ENCODE data around the gene MFAP2.
"Not testable (repeated sequence)": the region's sequence is repeated elsewhere in the genome, so short reads cannot be mapped to it uniquely, and the experiment has no call there.

The MFAP2 gene

DNA sequence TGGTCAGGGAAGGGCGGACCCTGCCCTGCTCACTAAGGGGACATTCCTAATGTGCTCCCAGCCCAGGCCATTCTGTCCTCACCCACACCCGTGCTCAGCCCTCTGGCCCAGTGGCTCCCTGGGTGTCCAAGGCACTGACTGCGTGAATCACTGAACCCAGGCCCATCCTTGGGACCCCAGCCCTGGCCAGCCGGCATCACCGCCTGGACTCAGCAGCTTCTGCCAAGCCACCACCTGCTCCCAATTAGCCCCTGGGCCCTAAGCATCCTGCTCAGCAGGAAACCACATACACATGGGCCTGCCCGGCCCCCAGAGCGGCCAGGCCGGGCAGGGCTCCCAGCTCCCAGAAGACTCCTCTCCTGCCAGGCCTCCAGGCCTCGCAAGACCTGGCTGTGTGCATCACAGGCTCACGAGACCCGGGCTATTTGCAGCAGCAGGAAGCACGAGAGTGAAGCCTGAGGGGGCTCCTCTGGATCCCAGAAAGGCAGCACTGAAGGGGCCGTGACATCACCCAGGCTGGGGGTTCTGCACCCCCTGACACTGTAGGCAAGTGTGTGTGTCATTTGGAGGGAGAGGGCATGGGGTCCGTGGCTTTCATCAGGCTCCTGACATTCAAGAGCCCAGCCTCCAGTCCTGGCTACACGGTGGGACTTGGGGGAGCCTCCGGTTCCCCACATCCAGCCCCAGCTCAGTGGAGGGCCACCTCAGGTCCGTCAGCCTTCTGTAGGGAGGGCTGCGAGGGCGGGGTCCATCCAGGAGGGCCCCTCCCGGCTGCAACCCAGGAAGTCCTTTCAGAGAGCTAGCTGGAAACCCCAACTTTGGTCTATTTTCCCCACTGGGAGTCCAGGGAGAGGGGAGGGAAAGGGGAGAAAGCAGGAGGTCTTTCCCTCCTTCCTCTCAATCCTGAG is 1.6 kb downstream of the MFAP2 start:
- no peak for DNase-seq

DNA sequence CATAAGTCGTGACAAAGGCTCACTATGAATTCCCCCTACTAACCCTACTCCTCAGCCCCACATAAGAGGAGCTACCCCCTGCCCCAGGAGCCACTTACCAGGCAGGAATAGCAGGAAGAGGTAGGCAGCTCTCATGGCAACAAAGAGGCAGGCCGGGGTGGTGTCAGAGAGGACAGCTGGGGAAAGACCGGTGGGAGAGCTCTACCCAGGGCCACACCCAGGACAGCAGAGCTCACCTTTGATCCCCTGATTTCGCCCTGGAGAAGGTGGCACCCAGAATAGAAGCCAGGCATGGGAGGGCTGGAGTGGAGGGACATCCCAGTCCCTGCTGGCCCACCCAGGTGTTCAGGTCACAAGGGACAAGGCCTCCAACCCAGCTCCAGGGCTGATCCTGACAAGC is 2.3 kb downstream of the MFAP2 start:
- no peak for DNase-seq

DNA sequence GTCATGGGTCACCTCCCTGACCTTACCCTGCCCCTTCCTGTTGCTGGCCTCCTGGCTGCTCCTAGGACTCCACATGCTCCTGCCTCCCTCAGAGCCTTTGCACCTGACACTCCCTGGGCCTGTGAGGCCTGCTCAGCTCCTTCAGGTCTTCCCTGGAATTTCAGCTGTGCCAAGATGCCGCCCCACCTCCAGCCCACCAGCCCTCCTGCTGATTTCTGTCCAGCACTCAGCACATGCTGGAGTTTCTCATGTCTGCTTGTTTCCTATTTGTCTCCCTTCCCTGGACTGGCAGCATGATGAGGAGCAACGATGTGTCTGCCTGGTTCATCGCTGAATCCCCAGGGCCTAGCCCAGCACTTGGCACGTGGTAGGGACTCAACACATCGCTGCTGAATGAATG is 3.0 kb downstream of the MFAP2 start:
- no peak for DNase-seq

DNA sequence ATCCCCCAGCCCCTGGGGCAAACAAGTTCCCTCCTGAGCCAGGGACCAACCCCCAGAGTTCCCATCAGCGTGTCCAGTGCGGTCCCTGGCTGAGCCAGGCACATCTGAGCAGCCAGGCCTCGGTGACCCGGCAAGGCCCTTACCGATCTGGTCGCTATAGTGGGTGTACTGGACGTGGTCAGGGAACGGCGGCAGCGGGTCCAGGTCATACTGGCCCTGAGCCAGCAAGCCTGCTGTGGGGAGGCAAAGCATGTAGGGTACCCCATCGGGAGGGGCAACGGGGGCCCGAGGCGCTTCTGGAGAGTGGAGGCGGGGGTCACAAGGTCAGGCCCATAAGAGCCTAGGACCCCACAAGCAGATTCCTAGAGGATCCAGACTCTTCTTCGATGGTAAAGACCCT is 3.5 kb downstream of the MFAP2 start:
- no peak for DNase-seq

DNA sequence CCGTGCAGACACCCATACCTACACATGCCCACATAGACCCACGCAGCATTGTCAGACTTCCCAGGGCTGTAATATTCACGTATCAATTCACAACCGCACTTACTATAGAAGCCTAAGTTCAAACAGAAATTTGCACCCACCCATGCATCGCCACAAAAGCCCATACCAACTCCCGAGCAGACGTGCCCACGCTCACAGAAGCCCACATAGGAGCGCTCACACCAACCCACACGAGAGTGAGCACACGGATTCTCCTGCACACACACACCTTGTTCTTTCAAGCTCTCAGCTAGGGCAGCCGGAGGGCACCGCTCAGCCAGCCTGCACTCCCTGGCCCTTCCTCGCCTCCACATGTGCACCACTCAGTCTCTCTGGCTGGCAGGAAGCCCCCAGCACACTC is 4.6 kb downstream of the MFAP2 start:
- DNase-seq, result no peak

DNA sequence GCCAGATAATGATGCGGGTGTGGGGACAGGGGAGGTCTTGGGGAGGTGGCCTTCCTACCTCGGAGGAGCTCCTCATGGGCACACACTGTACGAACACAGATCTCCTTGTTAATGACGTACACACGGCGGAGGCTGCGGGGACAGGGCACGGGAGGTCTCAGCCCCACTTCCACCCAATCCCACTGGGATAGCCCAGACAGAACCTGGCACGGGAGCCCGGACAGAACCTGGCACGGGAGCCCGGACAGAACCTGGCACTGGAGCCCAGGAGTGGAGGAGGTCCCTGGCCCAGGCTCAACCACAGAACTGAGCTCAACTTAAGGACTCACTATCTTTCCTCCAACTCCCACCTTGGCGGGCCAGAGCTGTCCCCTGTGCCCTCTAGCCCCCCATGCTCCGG is 5.2 kb downstream of the MFAP2 start:
- DNase-seq, result no peak

DNA sequence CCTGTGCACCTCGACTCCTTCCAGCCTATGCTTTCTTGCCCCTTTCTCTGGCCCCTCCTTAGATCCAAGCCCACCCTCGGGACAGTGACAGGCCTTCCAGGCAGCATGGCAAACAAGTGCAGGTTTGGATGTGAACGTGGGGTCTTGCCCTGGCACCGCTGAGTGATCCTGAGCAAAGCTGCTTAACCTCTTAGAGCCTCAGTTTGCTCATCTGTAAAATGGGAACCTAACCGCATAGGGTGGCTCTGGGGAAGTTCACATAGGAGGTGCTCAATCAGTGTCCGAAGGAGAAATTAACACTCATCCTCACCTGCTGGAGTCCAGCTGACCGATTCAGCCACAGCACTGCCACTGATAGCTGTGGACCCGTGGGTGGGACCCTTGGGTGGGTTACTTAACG is 7.2 kb downstream of the MFAP2 start:
- DNase-seq, result no peak

DNA sequence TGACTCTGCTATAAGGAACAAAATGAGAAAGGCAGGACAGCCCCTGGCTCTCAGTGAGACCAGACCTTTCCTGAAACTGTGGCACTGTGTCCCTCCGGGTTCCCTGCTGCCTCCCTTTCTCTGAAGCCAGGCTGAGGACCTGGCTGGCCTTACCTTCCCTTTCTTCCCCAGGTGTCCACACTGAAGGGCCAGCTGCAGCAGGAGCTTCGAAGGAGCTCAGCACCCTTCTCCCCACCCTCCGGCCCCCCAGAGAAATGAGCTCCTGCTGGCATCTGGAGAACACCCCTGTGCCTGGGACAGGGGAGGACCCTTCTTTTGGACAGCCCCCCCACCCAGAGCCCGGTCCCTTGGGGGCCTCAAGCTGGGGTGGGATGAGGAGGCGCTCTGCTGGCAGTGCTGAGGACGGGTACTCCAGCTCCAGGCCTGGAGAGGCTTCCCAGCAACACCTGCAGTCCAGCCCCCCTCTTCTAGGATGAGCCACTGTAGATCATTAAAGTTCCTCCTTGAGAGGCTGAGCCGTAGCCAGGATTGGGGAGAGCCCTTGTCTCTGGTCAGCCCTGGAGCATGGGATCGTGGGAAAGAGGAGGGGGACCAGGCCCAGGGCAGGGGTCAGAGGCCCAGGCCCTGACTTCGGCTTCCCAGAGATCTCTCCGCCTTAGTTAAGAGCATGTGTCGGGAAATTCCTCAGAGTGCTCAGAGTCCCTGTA is 8.1 kb downstream of the MFAP2 start:
- no peak for DNase-seq

DNA sequence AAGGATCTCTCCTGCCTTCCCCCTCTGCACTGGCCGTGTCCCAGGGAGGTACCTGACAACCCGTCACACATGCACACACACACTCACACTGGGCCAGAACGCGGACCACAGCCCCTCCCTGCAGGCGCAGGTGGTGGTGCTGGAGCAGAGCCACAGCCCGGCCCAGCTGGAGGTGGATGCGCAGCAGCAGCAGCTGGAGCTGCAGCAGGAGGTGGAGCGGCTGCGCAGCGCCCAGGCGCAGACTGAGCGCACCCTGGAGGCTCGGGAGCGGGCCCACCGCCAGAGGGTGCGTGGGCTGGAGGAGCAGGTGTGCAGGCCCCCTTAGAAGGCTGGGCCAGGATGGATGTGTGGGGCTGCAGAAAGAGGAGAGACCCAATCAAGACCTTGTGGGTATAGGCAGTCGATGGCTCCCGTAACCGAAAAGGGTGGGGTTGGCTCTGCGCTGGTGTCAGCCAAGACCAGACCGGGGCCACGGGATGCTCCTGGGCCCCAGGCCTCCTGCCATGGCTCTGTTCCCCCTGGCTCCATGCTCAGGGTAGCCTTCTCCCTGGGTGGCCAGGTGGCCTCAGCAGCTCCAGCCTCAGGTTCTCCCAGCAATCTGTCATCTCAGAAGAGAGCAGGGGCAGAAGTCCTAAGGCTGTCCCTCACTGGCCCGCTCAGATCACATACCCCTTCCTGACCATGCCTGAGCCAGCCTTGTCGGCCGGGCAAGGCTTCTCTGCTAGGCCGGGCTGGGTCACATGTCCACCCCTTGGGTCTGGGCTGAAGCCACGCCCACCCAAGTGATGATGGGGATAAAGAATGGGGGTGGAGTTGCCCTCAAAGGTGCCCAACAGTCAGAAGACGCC is 8.9 kb downstream of the MFAP2 start:
- DNase-seq, result peak; percentile 36

DNA sequence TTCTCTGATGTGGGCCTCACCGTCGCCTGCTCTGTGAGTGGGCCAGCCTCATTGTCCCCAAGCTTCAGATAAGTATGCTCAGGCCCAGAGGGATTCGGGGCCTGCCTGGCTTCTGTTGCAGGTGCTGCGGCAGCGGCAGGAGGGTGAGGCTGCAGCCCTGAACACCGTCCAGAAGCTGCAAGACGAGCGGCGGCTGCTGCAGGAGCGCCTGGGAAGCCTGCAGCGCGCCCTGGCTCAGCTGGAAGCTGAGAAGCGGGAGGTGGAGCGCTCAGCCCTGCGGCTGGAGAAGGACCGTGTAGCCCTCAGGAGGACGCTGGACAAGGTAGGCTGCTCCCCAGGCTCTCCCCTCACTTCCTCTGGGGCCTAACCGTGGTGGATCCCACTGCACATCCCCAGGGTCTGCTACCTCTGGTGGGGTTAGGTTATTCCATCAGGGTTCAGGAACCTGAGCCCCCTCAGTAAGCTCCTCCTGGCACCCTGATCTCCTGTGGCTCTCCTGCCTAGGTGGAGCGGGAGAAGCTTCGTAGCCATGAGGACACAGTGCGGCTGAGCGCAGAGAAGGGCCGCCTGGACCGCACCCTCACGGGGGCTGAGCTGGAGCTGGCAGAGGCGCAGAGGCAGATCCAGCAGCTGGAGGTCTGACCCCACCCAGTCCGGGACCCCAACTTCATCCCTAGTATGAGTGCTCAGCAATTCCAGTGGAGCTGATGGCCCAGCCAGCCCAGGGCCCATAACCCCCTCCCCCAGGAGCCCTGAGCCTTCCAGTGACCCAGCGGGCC is 10.1 kb downstream of the MFAP2 start:
- DNase-seq, result no peak

DNA sequence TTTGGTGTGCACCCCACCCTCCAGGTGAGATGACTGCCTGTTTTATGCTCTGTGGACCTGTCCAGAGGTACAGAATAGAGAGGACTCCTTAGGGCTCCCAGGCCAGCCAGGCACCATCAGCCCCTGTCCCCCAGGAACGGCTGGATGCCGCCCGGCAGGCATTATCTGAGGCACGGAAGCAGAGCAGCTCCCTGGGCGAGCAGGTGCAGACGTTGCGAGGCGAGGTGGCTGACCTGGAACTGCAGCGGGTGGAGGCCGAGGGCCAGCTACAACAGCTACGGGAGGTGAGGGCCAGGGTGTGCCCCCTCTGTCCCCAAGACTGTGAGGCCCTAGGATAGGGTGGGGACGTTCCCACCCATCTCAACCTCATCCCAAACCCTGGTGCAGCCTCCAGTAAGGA is 10.8 kb downstream of the MFAP2 start:
- DNase-seq, result no peak

DNA sequence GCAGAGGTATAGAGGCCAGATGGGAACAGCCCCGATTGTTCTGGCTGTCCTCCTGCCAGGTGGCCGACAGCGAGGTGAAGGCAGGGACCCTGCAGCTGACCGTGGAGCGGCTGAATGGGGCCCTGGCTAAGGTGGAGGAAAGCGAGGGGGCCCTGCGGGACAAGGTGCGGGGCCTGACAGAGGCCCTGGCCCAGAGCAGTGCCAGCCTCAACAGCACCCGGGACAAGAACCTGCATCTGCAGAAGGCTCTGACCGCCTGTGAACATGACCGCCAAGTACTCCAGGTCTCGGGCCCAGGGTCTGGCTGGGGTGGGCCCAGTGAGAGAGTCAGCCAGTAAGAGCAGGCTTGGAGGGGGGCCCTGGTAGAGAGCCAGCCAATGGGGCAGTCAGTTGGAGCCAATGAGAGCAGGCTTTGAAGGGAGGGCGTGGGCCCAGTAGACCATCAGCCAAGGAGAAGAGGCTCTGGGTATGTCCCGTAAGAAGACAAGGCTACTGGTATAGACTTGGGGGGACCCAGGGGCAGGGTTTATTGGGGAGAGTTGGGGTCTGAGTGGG is 11.3 kb downstream of the MFAP2 start:
- no peak for DNase-seq

DNA sequence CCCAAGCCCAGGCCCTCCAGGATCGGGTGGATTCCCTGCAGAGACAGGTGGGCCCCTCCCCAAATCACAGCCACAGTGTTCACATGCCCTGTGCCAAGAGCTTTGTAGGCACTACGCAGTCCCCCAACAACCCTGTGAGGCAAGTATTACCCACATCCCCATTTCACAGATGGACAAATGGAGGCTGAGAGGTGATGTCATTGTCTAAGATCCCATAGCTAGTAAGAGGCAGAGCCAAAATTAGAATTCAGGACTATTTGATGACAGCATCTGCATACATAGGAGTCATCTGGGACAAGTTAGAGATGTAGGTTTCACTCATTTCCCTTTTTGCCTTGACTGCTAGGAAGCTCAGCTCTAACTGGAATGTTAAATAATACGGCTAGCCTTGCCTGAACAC is 12.0 kb downstream of the MFAP2 start:
- no peak for DNase-seq

DNA sequence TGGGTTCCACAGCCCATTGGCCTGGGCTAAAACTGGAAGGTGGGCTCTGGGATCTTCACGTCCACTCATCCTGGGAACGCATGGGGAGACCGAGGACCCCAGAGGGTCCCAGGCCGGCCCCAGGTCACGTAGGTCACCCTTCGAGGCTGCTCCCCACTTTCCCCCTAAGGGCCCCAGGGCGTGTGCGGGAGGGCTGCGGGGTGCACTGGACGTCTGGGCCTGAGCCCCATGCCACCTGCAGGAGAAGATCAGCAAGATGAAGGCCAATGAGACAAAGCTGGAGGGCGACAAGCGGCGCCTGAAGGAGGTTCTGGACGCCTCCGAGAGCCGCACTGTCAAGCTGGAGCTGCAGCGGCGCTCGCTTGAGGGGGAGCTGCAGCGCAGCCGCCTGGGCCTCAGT is 12.5 kb downstream of the MFAP2 start:
- no peak for DNase-seq

DNA sequence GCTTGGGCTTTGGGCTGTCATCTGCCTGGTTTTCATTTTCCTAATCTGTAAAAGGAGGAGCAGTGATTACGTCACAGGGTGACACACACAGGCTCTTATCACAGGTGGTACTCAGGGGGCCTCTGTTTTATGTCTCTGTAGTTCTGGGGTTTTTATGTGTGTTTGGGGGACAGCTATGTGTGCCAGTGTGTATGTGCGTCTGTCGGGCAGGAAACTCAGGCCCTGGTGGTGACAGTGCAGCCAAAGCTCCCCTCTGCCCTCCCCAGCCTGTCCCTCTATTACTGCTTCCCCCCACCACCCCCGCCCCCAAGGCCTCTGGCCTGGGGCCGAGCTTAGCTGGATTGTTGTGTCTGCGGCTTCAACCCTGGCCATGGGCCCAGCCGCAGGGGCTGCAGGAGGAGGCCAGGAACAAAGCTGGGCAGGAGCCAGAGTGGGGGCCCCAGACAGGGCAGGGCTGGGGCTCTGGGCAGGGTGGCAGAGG is 13.3 kb downstream of the MFAP2 start:
- DNase-seq, result no peak

DNA sequence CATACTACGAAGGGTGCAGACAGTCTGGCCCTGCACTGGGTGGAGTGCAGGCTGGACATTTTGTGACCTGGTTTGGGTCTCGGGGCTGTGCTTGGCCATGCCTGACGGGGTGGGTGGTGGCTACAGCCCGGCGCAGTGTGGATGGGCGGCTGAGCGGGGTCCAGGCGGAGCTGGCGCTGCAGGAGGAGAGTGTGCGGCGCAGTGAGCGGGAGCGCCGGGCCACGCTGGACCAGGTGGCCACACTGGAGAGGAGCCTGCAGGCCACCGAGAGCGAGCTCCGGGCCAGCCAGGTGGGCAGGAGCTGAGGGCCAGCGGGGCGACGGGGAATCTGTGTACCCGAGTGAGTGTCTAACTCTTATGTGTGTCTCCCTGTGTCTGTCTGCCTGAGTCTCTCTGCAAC is 14.1 kb downstream of the MFAP2 start:
- no peak for DNase-seq

DNA sequence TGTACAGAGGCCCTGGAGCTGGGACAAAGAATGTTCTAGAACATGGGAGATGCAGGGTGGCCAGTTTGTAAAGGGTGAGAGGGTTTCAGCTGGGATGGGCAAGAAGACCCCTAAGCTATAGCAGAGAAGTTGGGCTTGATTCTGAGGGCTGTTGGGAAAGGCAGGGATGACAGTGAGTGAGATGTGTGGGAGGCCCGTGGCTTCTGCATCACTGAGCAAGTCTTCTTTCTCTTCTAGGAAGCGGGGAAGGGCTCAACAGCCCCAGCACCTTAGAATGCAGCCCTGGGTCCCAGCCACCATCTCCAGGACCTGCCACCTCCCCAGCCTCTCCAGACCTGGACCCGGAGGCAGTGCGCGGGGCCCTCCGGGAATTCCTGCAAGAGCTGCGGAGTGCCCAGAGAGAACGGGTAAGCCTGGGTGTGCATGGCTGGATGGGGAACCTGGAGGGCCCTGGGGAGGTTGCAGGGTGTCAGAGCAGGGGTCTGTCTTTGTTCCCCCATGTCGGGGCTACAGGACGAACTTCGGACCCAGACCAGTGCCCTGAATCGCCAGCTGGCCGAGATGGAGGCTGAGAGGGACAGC is 14.8 kb downstream of the MFAP2 start:
- no peak for DNase-seq

DNA sequence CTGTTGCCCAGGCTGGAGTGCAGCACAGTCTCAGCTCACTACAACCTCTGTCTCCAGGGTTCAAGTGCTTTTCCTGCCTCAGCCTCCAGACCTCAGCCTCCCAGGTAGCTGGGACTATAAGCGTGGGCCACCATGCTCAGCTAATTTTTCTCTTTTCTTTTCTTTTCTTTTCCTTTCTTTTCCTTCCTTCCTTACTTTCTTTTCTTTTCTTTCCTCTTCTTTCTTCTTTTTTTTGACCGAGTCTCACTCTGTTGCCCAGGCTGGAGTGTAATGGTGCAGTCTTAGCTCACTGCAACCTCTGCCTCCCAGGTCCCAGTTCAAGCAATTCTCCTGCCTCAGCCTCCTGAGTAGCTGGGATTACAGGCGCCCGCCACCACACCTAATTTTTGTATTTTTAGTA is 16.3 kb downstream of the MFAP2 start:
- not testable (repeated sequence) for DNase-seq

DNA sequence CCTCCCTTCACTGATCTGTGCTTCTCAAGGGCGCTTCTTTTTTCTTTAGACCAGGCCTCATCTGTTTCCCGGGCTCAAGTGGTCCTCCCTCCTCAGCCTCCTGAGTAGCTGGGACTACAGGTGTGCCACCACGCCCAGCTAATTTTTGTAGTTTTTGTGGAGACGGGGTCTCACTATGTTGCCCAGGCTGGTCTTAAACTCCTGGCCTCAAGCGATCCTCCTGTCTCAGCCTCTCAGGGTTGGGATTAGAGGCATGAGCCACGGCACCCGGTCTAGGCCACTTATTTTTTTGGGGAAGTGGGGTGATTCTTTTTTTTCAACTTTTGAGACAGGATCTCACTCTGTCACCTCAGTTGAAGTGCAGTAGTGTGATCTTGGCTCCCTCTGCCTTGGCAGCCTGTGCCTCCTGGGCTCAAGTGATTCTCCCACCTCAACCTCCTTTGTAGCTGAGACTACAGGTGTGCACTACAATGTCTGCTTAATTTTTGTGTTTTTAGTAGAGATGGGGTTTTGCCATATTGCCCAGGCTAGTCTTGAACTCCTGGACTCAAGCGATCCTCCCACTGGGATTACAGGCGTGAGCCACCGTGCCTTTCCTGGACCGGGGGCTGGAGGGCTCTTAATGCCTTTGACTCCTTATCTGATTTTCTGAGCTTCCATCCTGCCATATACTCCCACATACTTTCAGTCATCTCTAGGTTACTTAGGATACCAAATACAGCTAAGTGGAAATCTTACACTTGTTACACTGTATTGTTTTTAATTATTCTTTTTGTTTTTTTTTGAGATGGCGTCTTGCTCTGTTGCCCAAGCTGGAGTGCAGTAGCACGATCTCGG is 18.9 kb downstream of the MFAP2 start:
- no peak for DNase-seq

DNA sequence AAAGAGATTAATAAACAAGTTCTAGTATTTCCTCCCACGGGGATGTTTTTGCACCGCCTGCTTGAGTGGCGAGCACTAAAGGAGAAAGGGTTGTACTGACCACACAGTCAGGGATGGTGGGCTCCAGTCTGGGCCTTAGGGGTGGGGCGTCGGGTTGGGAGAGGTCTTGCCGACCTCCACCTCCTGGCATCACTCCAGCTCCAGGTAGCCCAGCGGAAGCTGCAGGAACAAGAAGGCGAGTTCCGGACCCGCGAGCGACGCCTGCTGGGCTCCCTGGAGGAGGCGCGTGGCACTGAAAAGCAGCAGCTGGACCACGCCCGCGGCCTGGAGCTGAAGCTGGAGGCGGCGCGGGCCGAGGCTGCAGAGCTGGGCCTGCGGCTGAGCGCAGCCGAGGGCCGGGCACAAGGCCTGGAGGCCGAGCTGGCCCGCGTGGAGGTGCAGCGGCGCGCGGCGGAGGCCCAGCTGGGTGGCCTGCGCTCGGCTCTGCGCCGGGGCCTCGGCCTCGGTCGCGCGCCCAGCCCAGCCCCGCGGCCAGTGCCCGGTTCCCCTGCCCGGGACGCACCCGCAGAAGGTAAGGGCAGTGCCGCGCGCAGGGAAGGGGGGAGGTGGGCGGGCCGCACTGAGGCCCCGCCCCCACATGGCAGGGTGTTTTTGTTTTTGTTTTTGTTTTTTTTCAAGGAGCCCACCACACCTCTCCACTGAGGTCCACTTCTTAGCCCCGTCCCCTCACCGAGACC is 19.7 kb downstream of the MFAP2 start:
- DNase-seq, result peak; percentile 79

All from NCI-H510A treated with DMSO at 0.1 percent for 48 hours (cell line).